ENCODE measurements around the gene ZNF346. TPM values are rescaled to one million over a fixed set of nuclear protein-coding genes. Genes with fewer than 3 reads are reported as not detected.

Gene ZNF346
- total RNA-seq, 2 experiments from 2014 or later: 16.5 to 23.3 TPM

GRCh38 chr5:177008716-177009115 lies 13.8 kb upstream of the ZNF346 start:
- Mint-ChIP-seq H3K4me1 (peaks cover 19% of the 10 kb centered on the region), H3K9me3 (ENCODE audit: low read depth) (no peaks in the 10 kb centered on the region), H3K4me3 (no peak overlapping the region), H3K27me3 (no peaks in the 10 kb centered on the region), H3K27ac (no peak overlapping the region), H3K36me3 (ENCODE audit: low read depth) (peaks cover 8% of the 10 kb centered on the region)
- ChIA-PET CTCF (interaction anchor here (0.9 to 1.5 kb wide), 2 partner anchors 14 to 63 kb away, joined by 3 to 5 read pairs; partner anchors contain the start of gene ZNF346), POLR2A (no interaction called here)
- intact Hi-C loops (cut with DNase I, micrococcal nuclease): loop anchor here in 1 of 2 experiments (5.0 to 10.0 kb wide), 4 partner anchors 294 to 1194 kb away; partner anchors contain the start of genes FAM193B, GRK6, HNRNPAB and PRELID1
- DNase-seq (no peak), ATAC-seq (no peak)

GRCh38 chr5:177010153-177010552 lies 12.3 kb upstream of the ZNF346 start:
- no peaks in the 10 kb centered on the region for H3K27me3 Mint-ChIP-seq
- ChIA-PET CTCF (interaction anchor here (0.6 kb wide), 1 partner anchor 120 kb away, joined by 3 read pairs; no protein-coding TSS in a partner anchor), POLR2A (interaction anchor here (0.7 kb wide), 1 partner anchor 176 kb away, joined by 3 read pairs; no protein-coding TSS in a partner anchor)
- H3K4me1 Mint-ChIP-seq: peaks cover 10% of the 10 kb centered on the region
- H3K9me3 Mint-ChIP-seq (ENCODE audit: low read depth): no peaks in the 10 kb centered on the region
- H3K36me3 Mint-ChIP-seq (ENCODE audit: low read depth): peaks cover 8% of the 10 kb centered on the region
- DNase-seq: no peak
- H3K4me3 Mint-ChIP-seq: no peak overlapping the region
- intact Hi-C loops (cut with DNase I, micrococcal nuclease): no loop called here
- no peak overlapping the region for H3K27ac Mint-ChIP-seq
- no peak for ATAC-seq

GRCh38 chr5:177015156-177015555 lies 7.3 kb upstream of the ZNF346 start:
- ChIA-PET CTCF (interaction anchor here (0.9 kb wide), 1 partner anchor 10 kb away, joined by 4 read pairs; no protein-coding TSS in a partner anchor), POLR2A (interaction anchor here (0.8 kb wide), 1 partner anchor 9 kb away, joined by 6 read pairs; no protein-coding TSS in a partner anchor)
- H3K36me3 Mint-ChIP-seq (ENCODE audit: low read depth): no peaks in the 10 kb centered on the region
- intact Hi-C loops (cut with DNase I, micrococcal nuclease): no loop called here
- H3K9me3 Mint-ChIP-seq (ENCODE audit: low read depth): no peaks in the 10 kb centered on the region
- ATAC-seq: no peak
- no peaks in the 10 kb centered on the region for H3K27me3 Mint-ChIP-seq
- no peak overlapping the region for H3K4me3 Mint-ChIP-seq
- H3K4me1 Mint-ChIP-seq: peaks cover 2% of the 10 kb centered on the region
- H3K27ac Mint-ChIP-seq: no peak overlapping the region
- no peak for DNase-seq

GRCh38 chr5:177018341-177018740 lies 4.2 kb upstream of the ZNF346 start:
- Mint-ChIP-seq H3K36me3 (ENCODE audit: low read depth) (no peaks in the 10 kb centered on the region), H3K27me3 (no peaks in the 10 kb centered on the region), H3K4me1 (peaks cover 9% of the 10 kb centered on the region), H3K27ac (no peak overlapping the region), H3K4me3 (no peak overlapping the region), H3K9me3 (ENCODE audit: low read depth) (no peaks in the 10 kb centered on the region)
- ChIA-PET POLR2A (no interaction called here), CTCF (interaction anchor here (0.6 kb wide), 1 partner anchor 41 kb away, joined by 3 read pairs; no protein-coding TSS in a partner anchor)
- no peak for ATAC-seq
- no peak for DNase-seq
- intact Hi-C loops (cut with DNase I, micrococcal nuclease): no loop called here

GRCh38 chr5:177020033-177020432 lies 2.5 kb upstream of the ZNF346 start:
- DNase-seq: no peak
- H3K27me3 Mint-ChIP-seq: no peaks in the 10 kb centered on the region
- no peaks in the 10 kb centered on the region for H3K36me3 Mint-ChIP-seq (ENCODE audit: low read depth)
- no peak overlapping the region for H3K27ac Mint-ChIP-seq
- intact Hi-C loops (cut with DNase I, micrococcal nuclease): no loop called here
- POLR2A ChIA-PET: interaction anchor here (0.7 kb wide), 1 partner anchor 106 kb away, joined by 3 read pairs; no protein-coding TSS in a partner anchor
- H3K4me1 Mint-ChIP-seq: peaks cover 23% of the 10 kb centered on the region
- H3K4me3 Mint-ChIP-seq: no peak overlapping the region
- no peak for ATAC-seq
- CTCF ChIA-PET: interaction anchor here (0.6 to 1.3 kb wide), 4 partner anchors 24 to 359 kb away, joined by 3 to 4 read pairs (median 4); no protein-coding TSS in a partner anchor
- H3K9me3 Mint-ChIP-seq (ENCODE audit: low read depth): no peaks in the 10 kb centered on the region

- Mint-ChIP-seq H3K9me3 (ENCODE audit: low read depth) (no peaks in the 10 kb centered on the region), H3K27me3 (no peaks in the 10 kb centered on the region), H3K36me3 (ENCODE audit: low read depth) (peaks cover 8% of the 10 kb centered on the region), H3K27ac (peak overlapping the region; percentile 94), H3K4me3 (peak overlapping the region; percentile 91), H3K4me1 (peaks cover 34% of the 10 kb centered on the region)
- DNase-seq: peak; percentile 19
- intact Hi-C loops (cut with DNase I, micrococcal nuclease): loop anchor here in 1 of 2 experiments (2.0 kb wide), 2 partner anchors 376 to 486 kb away; partner anchors contain the start of genes RNF44 and TSPAN17
- CTCF ChIA-PET: interaction anchor here (1.1 to 1.3 kb wide), 3 partner anchors 13 to 363 kb away, joined by 3 to 5 read pairs (median 4); no protein-coding TSS in a partner anchor
- POLR2A ChIA-PET: no interaction called here
- peak; percentile 8 for ATAC-seq
Measured at GRCh38 chr5:177023303-177023664, 788 bp downstream of the ZNF346 start.

- Mint-ChIP-seq H3K27me3 (no peaks in the 10 kb centered on the region), H3K36me3 (ENCODE audit: low read depth) (peaks cover 16% of the 10 kb centered on the region), H3K4me3 (no peak overlapping the region), H3K9me3 (ENCODE audit: low read depth) (peaks cover 4% of the 10 kb centered on the region), H3K27ac (peak overlapping the region; percentile 30), H3K4me1 (peaks cover 34% of the 10 kb centered on the region)
- CTCF ChIA-PET: interaction anchor here (0.7 kb wide), 1 partner anchor 52 kb away, joined by 3 read pairs; no protein-coding TSS in a partner anchor
- DNase-seq: no peak
- intact Hi-C loops (cut with DNase I, micrococcal nuclease): no loop called here
- POLR2A ChIA-PET: interaction anchor here (0.9 kb wide), 1 partner anchor 10 kb away, joined by 6 read pairs; no protein-coding TSS in a partner anchor
- peak; percentile 19 for ATAC-seq
Measured at GRCh38 chr5:177024559-177024958, 2.1 kb downstream of the ZNF346 start.

- peaks cover 21% of the 10 kb centered on the region for H3K36me3 Mint-ChIP-seq (ENCODE audit: low read depth)
- no peak overlapping the region for H3K4me3 Mint-ChIP-seq
- H3K4me1 Mint-ChIP-seq: peaks cover 31% of the 10 kb centered on the region
- H3K9me3 Mint-ChIP-seq (ENCODE audit: low read depth): peaks cover 4% of the 10 kb centered on the region
- DNase-seq (no peak), ATAC-seq (no peak)
- POLR2A ChIA-PET: no interaction called here
- intact Hi-C loops (cut with DNase I, micrococcal nuclease): loop anchor here in 1 of 2 experiments (1.0 kb wide), 1 partner anchor 20 kb away; no protein-coding TSS in a partner anchor
- H3K27ac Mint-ChIP-seq: peak overlapping the region; percentile 30
- no peaks in the 10 kb centered on the region for H3K27me3 Mint-ChIP-seq
- CTCF ChIA-PET: no interaction called here
Measured at GRCh38 chr5:177025101-177025601, 2.7 kb downstream of the ZNF346 start.

GRCh38 chr5:177027665-177028064 lies 5.2 kb downstream of the ZNF346 start:
- Mint-ChIP-seq H3K27ac (no peak overlapping the region), H3K27me3 (no peaks in the 10 kb centered on the region), H3K4me1 (peaks cover 31% of the 10 kb centered on the region), H3K36me3 (ENCODE audit: low read depth) (peaks cover 34% of the 10 kb centered on the region), H3K9me3 (ENCODE audit: low read depth) (peaks cover 4% of the 10 kb centered on the region), H3K4me3 (no peak overlapping the region)
- ATAC-seq (no peak), DNase-seq (no peak)
- ChIA-PET POLR2A (interaction anchor here (0.6 kb wide), 1 partner anchor 465 kb away, joined by 3 read pairs; no protein-coding TSS in a partner anchor), CTCF (interaction anchor here (0.6 to 1.0 kb wide), 3 partner anchors 22 to 249 kb away, joined by 3 read pairs; no protein-coding TSS in a partner anchor)
- intact Hi-C loops (cut with DNase I, micrococcal nuclease): no loop called here

- peaks cover 4% of the 10 kb centered on the region for H3K9me3 Mint-ChIP-seq (ENCODE audit: low read depth)
- peaks cover 21% of the 10 kb centered on the region for H3K4me1 Mint-ChIP-seq
- ChIA-PET CTCF (interaction anchor here (0.7 kb wide), 1 partner anchor 99 kb away, joined by 3 read pairs; no protein-coding TSS in a partner anchor), POLR2A (no interaction called here)
- H3K4me3 Mint-ChIP-seq: no peak overlapping the region
- intact Hi-C loops (cut with DNase I, micrococcal nuclease): no loop called here
- ATAC-seq (no peak), DNase-seq (no peak)
- H3K36me3 Mint-ChIP-seq (ENCODE audit: low read depth): peaks cover 34% of the 10 kb centered on the region
- H3K27ac Mint-ChIP-seq: no peak overlapping the region
- no peaks in the 10 kb centered on the region for H3K27me3 Mint-ChIP-seq
Measured at GRCh38 chr5:177029498-177029897, 7.0 kb downstream of the ZNF346 start.

GRCh38 chr5:177035976-177036375 lies 13.5 kb downstream of the ZNF346 start:
- H3K4me1 Mint-ChIP-seq: peaks cover 19% of the 10 kb centered on the region
- H3K27me3 Mint-ChIP-seq: no peaks in the 10 kb centered on the region
- intact Hi-C loops (cut with DNase I, micrococcal nuclease): no loop called here
- DNase-seq: no peak
- no peak overlapping the region for H3K4me3 Mint-ChIP-seq
- ChIA-PET POLR2A (interaction anchor here (0.7 kb wide), 1 partner anchor 31 kb away, joined by 5 read pairs; no protein-coding TSS in a partner anchor), CTCF (interaction anchor here (1.0 to 1.3 kb wide), 2 partner anchors 13 to 30 kb away, joined by 3 to 5 read pairs; no protein-coding TSS in a partner anchor)
- no peak overlapping the region for H3K27ac Mint-ChIP-seq
- H3K36me3 Mint-ChIP-seq (ENCODE audit: low read depth): peaks cover 16% of the 10 kb centered on the region
- H3K9me3 Mint-ChIP-seq (ENCODE audit: low read depth): no peaks in the 10 kb centered on the region
- ATAC-seq: no peak

Data from activated CD4-positive, alpha-beta T cell treated with anti-CD3 and anti-CD28 coated beads for 36 hours (primary cell).